PFSK-1 (cell line): ENCODE data around the gene SEL1L2.

Experiments used
- SIN3A ChIP-seq: IDR thresholded peaks from 2 replicates; pipeline ENCODE4 v1.6.1; 2012; ENCODE audit warnings: mild to moderate bottlenecking, low read length, moderate library complexity, borderline replicate concordance; ENCODE audit not compliant: insufficient read depth
- TF ChIP-seq, protein P1 (sequence below), 2 experiments: IDR thresholded peaks; 2 replicates each; pipeline versions ENCODE4 v1.6.1 to v1.8.0; 2011 to 2012; ENCODE audit warnings: low read depth in 2 of 2, low read length in 2 of 2, control low read depth in 1 of 2, inconsistent platforms in 1 of 2, mild to moderate bottlenecking in 1 of 2, moderate library complexity in 1 of 2; ENCODE audit not compliant: insufficient read depth in 1 of 2

DNA sequence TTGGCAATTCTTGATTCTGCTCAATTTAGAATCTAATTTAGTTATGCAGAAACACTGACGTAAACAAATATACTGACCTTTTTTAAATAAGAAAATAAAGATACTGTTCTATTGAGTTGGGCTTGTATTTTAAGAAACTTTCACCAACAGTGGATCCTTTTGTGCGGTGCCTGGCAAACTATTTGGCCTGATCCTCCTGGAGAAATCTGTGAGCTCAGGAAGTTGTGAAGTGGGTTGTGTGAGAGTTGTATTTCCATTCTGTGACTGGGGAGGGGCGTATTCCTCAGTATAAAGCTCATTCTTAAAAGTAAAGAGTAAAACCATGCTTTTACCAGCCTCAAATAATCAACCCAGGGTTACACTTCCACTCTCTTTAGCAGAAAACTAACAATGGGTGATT is 85.6 kb downstream of the SEL1L2 start:
- TF ChIP-seq, protein P1, sequence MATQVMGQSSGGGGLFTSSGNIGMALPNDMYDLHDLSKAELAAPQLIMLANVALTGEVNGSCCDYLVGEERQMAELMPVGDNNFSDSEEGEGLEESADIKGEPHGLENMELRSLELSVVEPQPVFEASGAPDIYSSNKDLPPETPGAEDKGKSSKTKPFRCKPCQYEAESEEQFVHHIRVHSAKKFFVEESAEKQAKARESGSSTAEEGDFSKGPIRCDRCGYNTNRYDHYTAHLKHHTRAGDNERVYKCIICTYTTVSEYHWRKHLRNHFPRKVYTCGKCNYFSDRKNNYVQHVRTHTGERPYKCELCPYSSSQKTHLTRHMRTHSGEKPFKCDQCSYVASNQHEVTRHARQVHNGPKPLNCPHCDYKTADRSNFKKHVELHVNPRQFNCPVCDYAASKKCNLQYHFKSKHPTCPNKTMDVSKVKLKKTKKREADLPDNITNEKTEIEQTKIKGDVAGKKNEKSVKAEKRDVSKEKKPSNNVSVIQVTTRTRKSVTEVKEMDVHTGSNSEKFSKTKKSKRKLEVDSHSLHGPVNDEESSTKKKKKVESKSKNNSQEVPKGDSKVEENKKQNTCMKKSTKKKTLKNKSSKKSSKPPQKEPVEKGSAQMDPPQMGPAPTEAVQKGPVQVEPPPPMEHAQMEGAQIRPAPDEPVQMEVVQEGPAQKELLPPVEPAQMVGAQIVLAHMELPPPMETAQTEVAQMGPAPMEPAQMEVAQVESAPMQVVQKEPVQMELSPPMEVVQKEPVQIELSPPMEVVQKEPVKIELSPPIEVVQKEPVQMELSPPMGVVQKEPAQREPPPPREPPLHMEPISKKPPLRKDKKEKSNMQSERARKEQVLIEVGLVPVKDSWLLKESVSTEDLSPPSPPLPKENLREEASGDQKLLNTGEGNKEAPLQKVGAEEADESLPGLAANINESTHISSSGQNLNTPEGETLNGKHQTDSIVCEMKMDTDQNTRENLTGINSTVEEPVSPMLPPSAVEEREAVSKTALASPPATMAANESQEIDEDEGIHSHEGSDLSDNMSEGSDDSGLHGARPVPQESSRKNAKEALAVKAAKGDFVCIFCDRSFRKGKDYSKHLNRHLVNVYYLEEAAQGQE (IDR thresholded peaks at IDR 0.05; ENCODE audit: insufficient read depth in 1 of 2, low read depth in 2 of 2, low read length in 2 of 2): no peak
- no peak for TF ChIP-seq SIN3A
